Hematopoietic multipotent progenitor cell treated with erythropoietin and hydrocortisone succinate and interleukin-3 and kit ligand, for 17 days (in vitro differentiated cells): ENCODE results near the gene RNF223.

ENCODE experiments used
- DNase-seq: peaks from one replicate; pipeline ENCODE4 v3.0.0-alpha.2; 2015; ENCODE audit warnings: low spot score

The RNF223 gene

DNA sequence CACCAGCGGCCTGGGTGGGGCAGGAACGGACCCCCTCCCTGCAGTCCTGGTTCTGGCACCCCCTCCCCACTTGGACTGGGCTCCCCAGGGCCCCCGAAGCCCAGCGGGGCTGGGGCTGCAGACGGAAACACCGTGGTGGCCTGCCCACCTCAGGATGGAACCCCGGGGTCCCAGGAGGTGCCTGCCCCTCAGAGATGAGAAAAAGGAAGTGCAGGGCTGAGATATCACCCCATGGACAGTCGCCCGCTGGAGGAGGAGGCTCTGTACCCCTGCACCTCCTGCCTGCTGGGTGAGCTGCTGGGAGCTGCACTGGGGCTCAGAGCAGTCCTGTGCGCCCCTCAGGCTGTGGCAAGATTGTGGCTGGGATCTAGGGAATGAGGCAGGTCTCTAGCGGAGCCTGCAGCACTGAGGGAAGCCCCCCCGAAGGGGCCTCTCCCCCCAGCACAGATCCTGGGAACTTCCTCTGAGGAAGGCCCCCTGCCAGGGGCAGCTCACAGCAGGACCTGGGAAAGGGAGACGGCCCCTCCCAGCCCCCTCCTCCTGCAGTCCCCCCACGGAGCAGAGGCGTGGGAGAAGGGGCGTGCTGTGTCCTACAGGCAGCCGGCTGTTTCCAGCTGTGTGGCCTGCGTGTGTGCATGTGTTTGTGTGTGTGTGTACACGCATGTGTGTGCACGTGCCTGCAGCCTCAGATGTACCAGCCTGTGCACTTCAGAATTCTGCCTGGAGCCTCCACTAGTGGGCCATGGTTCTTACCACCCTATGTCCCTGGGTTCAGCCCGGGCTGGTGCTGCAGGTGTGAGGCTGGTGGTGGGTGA is 47.3 kb downstream of the RNF223 start:
- no peak for DNase-seq

DNA sequence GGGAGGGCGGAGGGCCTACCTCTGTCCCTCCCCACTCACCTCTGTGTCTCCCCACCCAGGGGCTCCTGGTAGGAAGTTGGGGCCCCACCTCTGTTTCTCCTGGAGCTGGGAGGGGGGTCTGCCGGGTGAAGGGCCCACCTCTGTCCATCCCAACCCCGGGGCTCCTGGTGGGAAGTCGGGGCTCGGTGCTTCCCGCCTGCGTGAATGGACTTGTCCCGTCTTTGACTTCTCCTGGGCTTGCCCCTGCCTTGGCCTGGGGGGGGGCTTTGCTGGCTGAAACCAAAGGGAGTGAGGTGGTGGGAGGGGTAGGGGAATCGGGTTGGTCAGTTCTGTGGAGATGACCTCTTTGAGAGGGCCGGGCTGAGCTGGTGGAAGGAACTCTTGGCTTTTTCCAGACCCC is 48.4 kb downstream of the RNF223 start:
- no peak for DNase-seq

- no peak for DNase-seq
Observed at GRCh38 chr1:1024771-1025699, 49.1 kb downstream of the RNF223 start.

DNA sequence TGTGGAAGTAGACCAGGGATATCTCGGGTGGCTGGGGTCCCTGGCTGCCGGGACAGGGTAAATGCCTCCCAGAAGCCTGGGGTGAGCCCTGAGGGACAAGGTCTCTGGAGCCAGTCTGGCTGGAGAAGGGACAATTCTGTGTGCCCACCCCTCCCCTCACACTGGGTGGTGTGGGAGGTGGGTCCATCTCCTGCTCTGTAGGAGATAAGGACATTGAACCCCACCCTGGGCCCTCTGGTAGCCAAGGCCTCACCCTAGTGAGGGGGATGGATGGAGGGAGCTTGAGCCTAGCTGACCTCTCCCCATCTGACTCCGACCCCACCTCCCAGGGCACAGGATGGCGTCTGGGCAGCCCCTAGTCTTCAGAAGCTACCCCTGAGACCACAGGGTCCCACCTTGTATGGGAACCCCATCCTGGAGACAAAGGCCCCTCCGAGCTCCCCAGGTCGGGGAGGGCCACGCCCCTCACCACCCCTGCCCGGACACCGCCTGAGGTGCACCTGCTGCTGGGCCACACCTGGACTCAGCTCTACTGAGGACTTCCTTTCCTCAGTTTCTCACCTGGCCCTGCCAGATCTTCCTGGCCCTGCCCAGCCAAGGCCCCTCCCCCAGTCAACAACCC is 49.8 kb downstream of the RNF223 start:
- peak; percentile 58 for DNase-seq

- no peak for DNase-seq
Observed at GRCh38 chr1:1023700-1024099, 50.4 kb downstream of the RNF223 start.

GRCh38 chr1:1022302-1023009 is 51.6 kb downstream of the RNF223 start:
- no peak for DNase-seq

DNA sequence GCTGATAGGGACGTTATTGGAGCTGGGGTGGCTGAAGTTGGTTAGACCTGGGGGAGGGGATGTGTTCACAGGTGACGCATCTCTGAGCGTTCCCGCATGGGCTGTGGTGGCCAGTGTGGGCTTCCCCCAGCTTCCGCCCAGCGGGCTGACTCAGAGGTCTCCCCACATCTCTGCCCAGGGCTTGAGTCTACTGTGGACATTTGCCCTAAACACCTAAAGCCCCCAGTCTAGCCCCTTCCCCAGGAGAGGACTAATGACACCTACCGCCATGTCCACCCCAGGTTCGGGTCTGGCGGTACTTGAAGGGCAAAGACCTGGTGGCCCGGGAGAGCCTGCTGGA is 52.2 kb downstream of the RNF223 start:
- no peak for DNase-seq

DNA sequence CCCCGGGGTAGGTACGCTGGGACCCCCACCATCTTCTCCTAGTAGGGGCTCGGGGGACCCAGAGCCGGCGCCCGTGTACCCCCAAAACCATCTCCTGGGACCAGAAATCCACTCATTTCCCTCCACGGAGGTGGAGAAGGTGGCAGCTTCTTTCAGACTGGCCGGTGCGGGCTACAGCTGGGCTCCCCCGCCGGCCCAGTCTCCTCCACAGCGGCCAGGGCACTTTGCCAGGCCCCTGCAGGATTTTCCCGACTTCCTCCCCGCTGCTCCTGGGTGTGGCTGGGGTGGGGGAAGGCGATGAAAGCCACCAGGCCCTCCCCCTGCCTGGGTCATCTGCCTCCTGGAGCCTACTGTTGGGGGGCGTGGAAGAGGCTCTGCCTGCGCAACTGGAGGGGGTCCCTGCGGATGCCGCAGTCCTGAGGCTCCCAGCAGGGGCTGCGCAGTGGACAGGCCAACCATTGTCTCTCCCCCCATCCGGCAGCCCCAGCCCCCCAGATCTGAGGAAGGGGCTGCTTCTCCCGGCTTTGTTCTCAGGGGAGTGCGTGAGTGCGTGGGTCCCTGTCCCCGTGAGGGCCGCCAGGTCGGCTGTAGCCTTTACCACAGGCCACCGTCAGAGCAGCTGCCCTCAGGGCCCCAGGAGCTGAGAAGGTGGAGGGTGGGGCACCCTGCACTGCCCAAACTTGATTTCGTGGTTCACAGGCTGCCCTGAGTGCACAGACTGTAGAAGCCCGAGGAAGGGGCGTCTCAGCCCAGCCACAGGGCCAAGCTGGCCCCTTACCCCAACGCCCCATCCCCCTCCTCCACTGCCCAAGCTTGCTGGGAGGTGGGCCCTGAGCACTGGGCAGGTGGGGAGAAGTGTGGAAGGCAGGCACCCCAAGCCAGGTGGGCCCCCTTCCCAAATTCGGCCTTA is 52.8 kb downstream of the RNF223 start:
- peak; percentile 29 for DNase-seq
